CD4-positive, CD25-positive, alpha-beta regulatory T cell (primary cell): ENCODE measurements around the gene NEK10. TPM values are rescaled to one million over a fixed set of nuclear protein-coding genes. Genes with fewer than 3 reads are reported as not detected.

Experiments
- ATAC-seq, 2 donors: fragments of 150-1000 bp; cut with Tn5 transposase; one replicate each; pipeline ENCODE4 v1.10.0; 2021; ENCODE audit warnings: low read depth in 2 of 2, moderate number of reproducible peaks in 2 of 2, moderate library complexity in 1 of 2
- DNase-seq, 3 donors: peaks; one replicate each; pipeline versions ENCODE4 v3.0.0 to v3.0.0-alpha.2; 2012 to 2022; ENCODE audit warnings: mixed read lengths in 1 of 3
- H3K27ac ChIP-seq: one replicate; pipeline ENCODE4 v1.7.0; 2013; ENCODE audit warnings: mild to moderate bottlenecking, low read length; ENCODE audit not compliant: insufficient read depth, poor library complexity, severe bottlenecking
- H3K27me3 ChIP-seq: one replicate; pipeline ENCODE4 v1.7.0; 2013; ENCODE audit warnings: low read length; ENCODE audit not compliant: control insufficient read depth, insufficient read depth
- H3K36me3 ChIP-seq: one replicate; pipeline ENCODE4 v1.7.0; 2013; ENCODE audit warnings: mild to moderate bottlenecking, low read length, moderate library complexity; ENCODE audit not compliant: control insufficient read depth, insufficient read depth
- H3K4me1 ChIP-seq: 2 replicates; pipeline ENCODE4 v1.7.0; 2013; ENCODE audit warnings: mild to moderate bottlenecking, low read length; ENCODE audit not compliant: insufficient read depth, control insufficient read depth, poor library complexity, severe bottlenecking
- H3K4me3 ChIP-seq: one replicate; pipeline ENCODE4 v1.7.0; 2013; ENCODE audit warnings: low read depth, mild to moderate bottlenecking, low read length, moderate library complexity
- H3K9me3 ChIP-seq, 2 experiments: 1 replicate in 1 of 2; 2 replicates in 1 of 2; pipeline ENCODE4 v1.7.0; 2013; ENCODE audit warnings: low read length in 2 of 2, mild to moderate bottlenecking in 1 of 2, moderate library complexity in 1 of 2; ENCODE audit not compliant: control insufficient read depth in 2 of 2
- H3K27ac Mint-ChIP-seq, 3 donors: one replicate each; pipeline ENCODE4 v1.8.0; 2020 to 2022; ENCODE audit warnings: mild to moderate bottlenecking in 3 of 3, mixed read lengths in 3 of 3, moderate library complexity in 2 of 3
- H3K27me3 Mint-ChIP-seq: one replicate; pipeline ENCODE4 v1.8.0; 2022; ENCODE audit warnings: mild to moderate bottlenecking, mixed read lengths
- H3K36me3 Mint-ChIP-seq: one replicate; pipeline ENCODE4 v1.8.0; 2020; ENCODE audit warnings: mixed read lengths
- H3K4me1 Mint-ChIP-seq, 4 donors: one replicate each; pipeline ENCODE4 v1.8.0; 2020 to 2022; ENCODE audit warnings: mixed read lengths in 4 of 4, mild to moderate bottlenecking in 1 of 4
- H3K4me3 Mint-ChIP-seq, 4 donors: one replicate each; pipeline ENCODE4 v1.8.0; 2020 to 2022; ENCODE audit warnings: mild to moderate bottlenecking in 4 of 4, mixed read lengths in 4 of 4, moderate library complexity in 3 of 4
- H3K9me3 Mint-ChIP-seq, 7 donors: one replicate each; pipeline ENCODE4 v1.8.0; 2020 to 2022; ENCODE audit warnings: mixed read lengths in 7 of 7, mild to moderate bottlenecking in 3 of 7, moderate library complexity in 2 of 7
- polyA plus RNA-seq, 4 donors: library from polyadenylated mRNA; unstranded; fragments of 300-500 nt; fragmentation: Illumina TruSeq; gene quantifications; one replicate each; pipeline ENCODE4 v1.2.3, GENCODE V29; 2021
- total RNA-seq: library from RNA; stranded (reverse); gene quantifications from one replicate; pipeline ENCODE4 v1.2.3, GENCODE V29; 2022

The NEK10 gene
- total and polyA plus RNA-seq, 5 donors from 2014 or later = 0.54 to 3.9 TPM; not detected in 3

GRCh38 chr3:27322634-27323033, 46.5 kb downstream of the NEK10 start:
- Mint-ChIP-seq H3K27ac (no peak overlapping the region), H3K27me3 (peaks cover 5% of the 10 kb centered on the region), H3K4me1 (peaks cover 0 to 4% (median 4%) of the 10 kb centered on the region in 4 donors), H3K36me3 (peaks cover 3% of the 10 kb centered on the region), H3K4me3 (no peak overlapping the region), H3K9me3 (peaks cover 0 to 3% (median 0%) of the 10 kb centered on the region in 7 donors)
- no peaks in the 10 kb centered on the region for H3K27me3 ChIP-seq
- DNase-seq = no peak
- no peak for ATAC-seq
- no peak overlapping the region for H3K4me3 ChIP-seq
- no peaks in the 10 kb centered on the region for H3K9me3 ChIP-seq
- no peak overlapping the region for H3K27ac ChIP-seq
- H3K36me3 ChIP-seq = no peaks in the 10 kb centered on the region
- H3K4me1 ChIP-seq = no peaks in the 10 kb centered on the region

- no peak overlapping the region for H3K27ac ChIP-seq
- no peaks in the 10 kb centered on the region for H3K9me3 ChIP-seq
- ATAC-seq (no peak), DNase-seq (no peak)
- H3K27me3 Mint-ChIP-seq = peaks cover 5% of the 10 kb centered on the region
- peaks cover 0 to 3% (median 0%) of the 10 kb centered on the region in 7 donors for H3K9me3 Mint-ChIP-seq
- no peaks in the 10 kb centered on the region for H3K36me3 Mint-ChIP-seq
- peaks cover 0 to 4% (median 0%) of the 10 kb centered on the region in 4 donors for H3K4me1 Mint-ChIP-seq
- H3K4me1 ChIP-seq = no peaks in the 10 kb centered on the region
- H3K4me3 ChIP-seq = no peak overlapping the region
- no peak overlapping the region for H3K4me3 Mint-ChIP-seq
- H3K27ac Mint-ChIP-seq = no peak overlapping the region
- H3K36me3 ChIP-seq = no peaks in the 10 kb centered on the region
- H3K27me3 ChIP-seq = no peaks in the 10 kb centered on the region
These were observed 49.2 kb downstream of the NEK10 start for GRCh38 chr3:27319847-27320526.

DNA sequence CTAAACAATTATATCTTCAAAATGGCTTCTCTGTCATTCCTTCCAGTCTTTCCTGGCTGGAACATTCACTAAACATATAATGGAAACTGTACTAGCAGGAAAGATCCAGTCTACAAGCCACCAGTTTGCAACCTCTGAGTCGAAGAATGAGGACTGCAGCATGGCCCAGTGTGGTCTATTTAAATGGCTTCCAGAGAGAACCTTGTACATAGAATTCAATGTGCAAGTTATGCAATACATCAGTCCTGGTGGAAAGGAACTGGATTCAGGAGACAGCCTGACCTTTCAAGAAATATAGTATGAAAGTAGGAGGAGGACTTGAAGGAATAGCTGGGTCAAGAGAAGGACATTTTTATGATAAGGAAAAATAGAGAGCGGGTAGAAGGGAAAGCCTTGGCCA, 49.9 kb downstream of the NEK10 start:
- H3K9me3 Mint-ChIP-seq = peaks cover 0 to 3% (median 0%) of the 10 kb centered on the region in 7 donors
- ATAC-seq (no peak), DNase-seq (no peak)
- H3K4me1 Mint-ChIP-seq = peaks cover 0 to 4% (median 0%) of the 10 kb centered on the region in 4 donors
- H3K36me3 ChIP-seq = no peaks in the 10 kb centered on the region
- H3K9me3 ChIP-seq = no peaks in the 10 kb centered on the region
- H3K27me3 ChIP-seq = no peaks in the 10 kb centered on the region
- no peaks in the 10 kb centered on the region for H3K36me3 Mint-ChIP-seq
- peaks cover 5% of the 10 kb centered on the region for H3K27me3 Mint-ChIP-seq
- H3K4me1 ChIP-seq = no peaks in the 10 kb centered on the region
- no peak overlapping the region for H3K4me3 ChIP-seq
- H3K27ac Mint-ChIP-seq = no peak overlapping the region
- no peak overlapping the region for H3K27ac ChIP-seq
- H3K4me3 Mint-ChIP-seq = no peak overlapping the region

DNA sequence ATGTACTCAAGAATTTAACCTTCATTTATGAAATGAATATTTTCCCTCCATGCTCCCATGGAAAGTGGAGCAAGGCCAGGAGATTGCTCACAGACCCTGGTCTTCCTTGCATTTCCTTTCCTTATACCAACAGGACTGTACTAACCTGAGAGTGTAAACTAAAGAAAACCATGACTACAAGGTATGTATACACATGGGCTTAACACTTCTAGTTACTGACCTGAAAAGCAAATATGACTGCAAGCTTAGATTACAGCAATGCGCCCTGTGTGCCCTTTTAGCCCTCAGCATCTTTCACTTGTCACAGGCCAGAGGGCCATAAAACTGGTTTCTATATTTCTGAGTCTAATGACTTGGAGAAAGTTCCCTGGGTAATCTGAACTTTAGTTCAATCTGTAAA, 52.1 kb downstream of the NEK10 start:
- H3K4me3 ChIP-seq = no peak overlapping the region
- H3K27ac Mint-ChIP-seq = no peak overlapping the region
- H3K9me3 Mint-ChIP-seq = peaks cover 0 to 3% (median 0%) of the 10 kb centered on the region in 7 donors
- ATAC-seq (no peak), DNase-seq (no peak)
- H3K27ac ChIP-seq = no peak overlapping the region
- no peaks in the 10 kb centered on the region for H3K27me3 ChIP-seq
- H3K4me1 Mint-ChIP-seq = peaks cover 0 to 4% (median 2%) of the 10 kb centered on the region in 4 donors
- no peak overlapping the region for H3K4me3 Mint-ChIP-seq
- H3K9me3 ChIP-seq = no peaks in the 10 kb centered on the region
- no peaks in the 10 kb centered on the region for H3K4me1 ChIP-seq
- peaks cover 5% of the 10 kb centered on the region for H3K27me3 Mint-ChIP-seq
- no peaks in the 10 kb centered on the region for H3K36me3 Mint-ChIP-seq
- no peaks in the 10 kb centered on the region for H3K36me3 ChIP-seq

GRCh38 chr3:27315003-27315402, 54.2 kb downstream of the NEK10 start:
- ATAC-seq (no peak), DNase-seq (no peak)
- Histone ChIP-seq H3K4me3 (no peak overlapping the region), H3K9me3 (no peaks in the 10 kb centered on the region), H3K4me1 (no peaks in the 10 kb centered on the region), H3K27ac (no peak overlapping the region), H3K36me3 (no peaks in the 10 kb centered on the region), H3K27me3 (no peaks in the 10 kb centered on the region)
- no peak overlapping the region for H3K4me3 Mint-ChIP-seq
- H3K4me1 Mint-ChIP-seq = peaks cover 0 to 4% (median 3%) of the 10 kb centered on the region in 4 donors
- no peak overlapping the region for H3K27ac Mint-ChIP-seq
- H3K27me3 Mint-ChIP-seq = peaks cover 5% of the 10 kb centered on the region
- peaks cover 0 to 3% (median 0%) of the 10 kb centered on the region in 7 donors for H3K9me3 Mint-ChIP-seq
- H3K36me3 Mint-ChIP-seq = no peaks in the 10 kb centered on the region

DNA sequence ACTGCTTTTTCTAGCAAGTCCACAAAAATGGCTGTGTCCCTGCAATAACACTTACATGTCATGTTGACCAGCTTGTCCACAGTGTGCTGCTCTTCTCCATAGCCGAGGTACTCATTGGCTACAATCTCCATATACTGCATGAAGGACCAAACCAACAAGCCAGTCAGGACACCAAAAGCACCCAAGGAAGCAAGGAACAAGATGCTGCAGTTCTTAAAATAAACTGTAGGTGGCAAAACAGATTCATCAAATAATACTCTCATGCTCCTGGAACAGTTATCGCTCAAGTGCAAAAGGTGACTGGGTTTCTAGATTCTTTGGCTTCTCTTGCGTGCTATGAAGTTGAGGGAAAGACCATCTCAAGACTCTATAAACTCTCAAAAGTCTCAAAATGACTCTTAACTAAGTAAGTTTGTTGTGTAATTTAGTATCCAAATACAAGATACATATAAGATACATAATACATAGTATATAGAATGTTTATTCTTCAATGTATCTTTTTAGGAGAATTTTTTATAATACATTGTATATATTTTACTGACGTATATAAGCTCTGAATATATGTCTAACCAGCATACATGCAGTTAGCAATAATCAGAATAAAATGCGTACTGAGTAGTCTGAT, 57.0 kb downstream of the NEK10 start:
- Mint-ChIP-seq H3K27ac (no peak overlapping the region), H3K4me1 (peaks cover 0 to 4% (median under 1%) of the 10 kb centered on the region in 4 donors), H3K9me3 (no peaks in the 10 kb centered on the region), H3K27me3 (no peaks in the 10 kb centered on the region), H3K36me3 (no peaks in the 10 kb centered on the region), H3K4me3 (no peak overlapping the region)
- no peaks in the 10 kb centered on the region for H3K4me1 ChIP-seq
- no peak overlapping the region for H3K27ac ChIP-seq
- H3K4me3 ChIP-seq = no peak overlapping the region
- H3K9me3 ChIP-seq = no peaks in the 10 kb centered on the region
- no peaks in the 10 kb centered on the region for H3K27me3 ChIP-seq
- ATAC-seq (peak; percentile 57 to 59), DNase-seq (peak in 2 of 3 donors; percentile 60 to 68)
- H3K36me3 ChIP-seq = no peaks in the 10 kb centered on the region

DNA sequence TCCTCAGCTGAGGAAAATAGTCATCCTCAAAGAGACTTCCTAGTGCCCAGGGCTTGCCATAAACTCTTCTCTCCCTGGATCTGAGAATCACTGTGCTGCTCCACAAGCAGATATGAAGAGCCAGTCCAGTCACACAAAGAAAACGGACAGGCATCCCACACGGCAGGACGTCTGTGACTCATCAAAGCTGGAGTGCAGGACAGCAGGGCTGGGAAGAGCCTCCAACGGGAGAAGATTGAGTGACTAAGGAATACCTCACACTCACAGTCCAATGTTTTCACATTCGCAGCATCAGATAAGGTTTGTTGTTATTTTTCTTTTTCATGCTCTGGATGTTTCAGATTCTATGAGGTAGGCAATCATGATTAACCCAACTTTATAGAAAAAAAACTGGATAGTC, 57.8 kb downstream of the NEK10 start:
- no peaks in the 10 kb centered on the region for H3K27me3 Mint-ChIP-seq
- Histone ChIP-seq H3K4me1 (no peaks in the 10 kb centered on the region), H3K27ac (no peak overlapping the region), H3K27me3 (no peaks in the 10 kb centered on the region), H3K4me3 (no peak overlapping the region), H3K9me3 (no peaks in the 10 kb centered on the region), H3K36me3 (no peaks in the 10 kb centered on the region)
- peaks cover 0 to 4% (median under 1%) of the 10 kb centered on the region in 4 donors for H3K4me1 Mint-ChIP-seq
- H3K9me3 Mint-ChIP-seq = no peaks in the 10 kb centered on the region
- no peak overlapping the region for H3K4me3 Mint-ChIP-seq
- ATAC-seq (no peak), DNase-seq (no peak)
- no peaks in the 10 kb centered on the region for H3K36me3 Mint-ChIP-seq
- no peak overlapping the region for H3K27ac Mint-ChIP-seq

- Mint-ChIP-seq H3K4me1 (peaks cover 0 to 4% (median under 1%) of the 10 kb centered on the region in 4 donors), H3K27ac (no peak overlapping the region), H3K4me3 (no peak overlapping the region), H3K27me3 (no peaks in the 10 kb centered on the region), H3K9me3 (no peaks in the 10 kb centered on the region), H3K36me3 (peaks cover 6% of the 10 kb centered on the region)
- Histone ChIP-seq H3K27ac (no peak overlapping the region), H3K27me3 (no peaks in the 10 kb centered on the region), H3K4me1 (no peaks in the 10 kb centered on the region), H3K36me3 (no peaks in the 10 kb centered on the region), H3K4me3 (no peak overlapping the region), H3K9me3 (no peaks in the 10 kb centered on the region)
- ATAC-seq = no peak
- DNase-seq = no peak
These were observed 58.5 kb downstream of the NEK10 start for GRCh38 chr3:27310688-27311087.
